Measurements from ENCODE around the gene CCDC116.

- TF ChIP-seq, protein P1, sequence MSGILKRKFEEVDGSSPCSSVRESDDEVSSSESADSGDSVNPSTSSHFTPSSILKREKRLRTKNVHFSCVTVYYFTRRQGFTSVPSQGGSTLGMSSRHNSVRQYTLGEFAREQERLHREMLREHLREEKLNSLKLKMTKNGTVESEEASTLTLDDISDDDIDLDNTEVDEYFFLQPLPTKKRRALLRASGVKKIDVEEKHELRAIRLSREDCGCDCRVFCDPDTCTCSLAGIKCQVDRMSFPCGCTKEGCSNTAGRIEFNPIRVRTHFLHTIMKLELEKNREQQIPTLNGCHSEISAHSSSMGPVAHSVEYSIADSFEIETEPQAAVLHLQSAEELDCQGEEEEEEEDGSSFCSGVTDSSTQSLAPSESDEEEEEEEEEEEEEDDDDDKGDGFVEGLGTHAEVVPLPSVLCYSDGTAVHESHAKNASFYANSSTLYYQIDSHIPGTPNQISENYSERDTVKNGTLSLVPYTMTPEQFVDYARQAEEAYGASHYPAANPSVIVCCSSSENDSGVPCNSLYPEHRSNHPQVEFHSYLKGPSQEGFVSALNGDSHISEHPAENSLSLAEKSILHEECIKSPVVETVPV (CRISPR knock-in tag; IDR thresholded peaks at IDR 0.05) = no peak
- TF ChIP-seq, protein P2, sequence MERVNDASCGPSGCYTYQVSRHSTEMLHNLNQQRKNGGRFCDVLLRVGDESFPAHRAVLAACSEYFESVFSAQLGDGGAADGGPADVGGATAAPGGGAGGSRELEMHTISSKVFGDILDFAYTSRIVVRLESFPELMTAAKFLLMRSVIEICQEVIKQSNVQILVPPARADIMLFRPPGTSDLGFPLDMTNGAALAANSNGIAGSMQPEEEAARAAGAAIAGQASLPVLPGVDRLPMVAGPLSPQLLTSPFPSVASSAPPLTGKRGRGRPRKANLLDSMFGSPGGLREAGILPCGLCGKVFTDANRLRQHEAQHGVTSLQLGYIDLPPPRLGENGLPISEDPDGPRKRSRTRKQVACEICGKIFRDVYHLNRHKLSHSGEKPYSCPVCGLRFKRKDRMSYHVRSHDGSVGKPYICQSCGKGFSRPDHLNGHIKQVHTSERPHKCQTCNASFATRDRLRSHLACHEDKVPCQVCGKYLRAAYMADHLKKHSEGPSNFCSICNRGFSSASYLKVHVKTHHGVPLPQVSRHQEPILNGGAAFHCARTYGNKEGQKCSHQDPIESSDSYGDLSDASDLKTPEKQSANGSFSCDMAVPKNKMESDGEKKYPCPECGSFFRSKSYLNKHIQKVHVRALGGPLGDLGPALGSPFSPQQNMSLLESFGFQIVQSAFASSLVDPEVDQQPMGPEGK (CRISPR knock-in tag; IDR thresholded peaks at IDR 0.05; ENCODE audit: borderline replicate concordance) = no peak
- TF ChIP-seq CREB5 (CRISPR knock-in tag; IDR thresholded peaks at IDR 0.05; ENCODE audit: low read depth) (no peak), TSHZ2 (CRISPR knock-in tag; IDR thresholded peaks at IDR 0.05) (no peak), ZFP3 (CRISPR knock-in tag; IDR thresholded peaks at IDR 0.05) (no peak), ARNTL (CRISPR knock-in tag; IDR thresholded peaks at IDR 0.05; ENCODE audit: borderline replicate concordance, low read depth) (no peak), BACH2 (CRISPR knock-in tag; IDR thresholded peaks at IDR 0.05; ENCODE audit: borderline replicate concordance) (no peak), ZFP30 (CRISPR knock-in tag; IDR thresholded peaks at IDR 0.05) (no peak), ZNF565 (CRISPR knock-in tag; conservative IDR thresholded peaks at IDR 0.05; ENCODE audit: low read depth) (no peak)
Observed at GRCh38 chr22:21652547-21653545, 20.3 kb downstream of the CCDC116 start.
